NB4 (cell line): ENCODE data around the gene HGFAC.

Experiments
- DNase-seq: peaks from one replicate; pipeline ENCODE4 v3.0.0; 2010; ENCODE audit warnings: low read depth
- H3K4me3 ChIP-seq: one replicate; pipeline ENCODE4 v1.5.1; 2011; ENCODE audit warnings: mild to moderate bottlenecking, low read depth, low read length, moderate library complexity
- MAX ChIP-seq: IDR thresholded peaks from 2 replicates; pipeline ENCODE4 v1.6.1; 2011; ENCODE audit warnings: low read depth, low read length
- MYC ChIP-seq: IDR thresholded peaks from 2 replicates; pipeline ENCODE4 v1.6.1; 2011; ENCODE audit warnings: low read depth, low read length
- POLR2A ChIP-seq: IDR thresholded peaks from 2 replicates; pipeline ENCODE4 v1.6.1; 2011; ENCODE audit warnings: mild to moderate bottlenecking; ENCODE audit not compliant: insufficient read length; ENCODE audit errors: extremely low read depth
- TF ChIP-seq, protein P1 (sequence below): IDR thresholded peaks from one replicate; pipeline ENCODE4 v1.5.1; 2012; ENCODE audit warnings: low read depth, low read length

Gene HGFAC

DNA sequence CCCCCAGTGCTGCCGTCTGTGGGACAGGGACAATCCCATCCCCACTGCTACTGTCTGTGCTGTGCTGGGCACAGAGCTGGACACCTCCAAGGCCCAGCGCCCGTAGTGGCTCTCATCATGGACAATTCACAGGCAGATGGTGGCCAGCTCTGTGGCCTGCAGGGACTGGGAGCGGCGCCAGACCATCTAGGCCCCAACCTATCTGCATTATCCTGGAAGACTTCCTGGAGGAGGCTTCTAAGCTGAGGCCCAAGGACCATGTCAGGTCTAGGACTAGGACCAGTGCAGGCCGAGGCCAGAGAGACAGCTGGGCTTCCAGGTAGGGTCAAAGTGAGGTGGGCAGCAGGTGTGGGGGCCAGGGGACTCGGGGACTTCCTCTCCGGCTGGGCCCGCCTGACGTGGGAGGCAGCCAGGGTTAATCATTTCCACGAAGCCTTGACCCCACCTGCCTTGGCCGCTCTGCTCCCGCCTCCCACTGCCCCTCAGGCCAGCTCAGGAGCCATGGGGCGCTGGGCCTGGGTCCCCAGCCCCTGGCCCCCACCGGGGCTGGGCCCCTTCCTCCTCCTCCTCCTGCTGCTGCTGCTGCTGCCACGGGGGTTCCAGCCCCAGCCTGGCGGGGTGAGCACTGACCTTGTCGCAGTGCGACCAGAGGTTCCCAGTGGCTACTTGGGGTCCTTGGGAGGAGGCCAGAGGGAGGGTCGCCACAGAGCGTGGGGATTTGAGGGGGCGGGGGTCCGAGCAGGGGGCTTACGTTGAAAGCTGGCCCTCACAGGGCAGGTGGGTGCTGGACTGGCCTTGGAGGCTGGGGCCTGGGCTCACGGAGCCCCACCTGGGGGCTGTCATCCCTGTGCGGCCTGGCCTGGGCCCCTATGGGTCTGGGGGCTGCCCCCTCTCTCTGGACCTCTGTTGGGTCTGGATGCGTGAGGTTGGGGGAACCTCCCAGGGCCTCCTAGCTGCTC is at the start of gene HGFAC:
Gene HGFAC, plus strand, starts transcription at position 468 of the 959 bp plus-strand sequence. Its CDS starts 34 bp downstream, at position 502.
- TF ChIP-seq MYC (no peak), MAX (no peak), POLR2A (no peak)
- TF ChIP-seq, protein P1, sequence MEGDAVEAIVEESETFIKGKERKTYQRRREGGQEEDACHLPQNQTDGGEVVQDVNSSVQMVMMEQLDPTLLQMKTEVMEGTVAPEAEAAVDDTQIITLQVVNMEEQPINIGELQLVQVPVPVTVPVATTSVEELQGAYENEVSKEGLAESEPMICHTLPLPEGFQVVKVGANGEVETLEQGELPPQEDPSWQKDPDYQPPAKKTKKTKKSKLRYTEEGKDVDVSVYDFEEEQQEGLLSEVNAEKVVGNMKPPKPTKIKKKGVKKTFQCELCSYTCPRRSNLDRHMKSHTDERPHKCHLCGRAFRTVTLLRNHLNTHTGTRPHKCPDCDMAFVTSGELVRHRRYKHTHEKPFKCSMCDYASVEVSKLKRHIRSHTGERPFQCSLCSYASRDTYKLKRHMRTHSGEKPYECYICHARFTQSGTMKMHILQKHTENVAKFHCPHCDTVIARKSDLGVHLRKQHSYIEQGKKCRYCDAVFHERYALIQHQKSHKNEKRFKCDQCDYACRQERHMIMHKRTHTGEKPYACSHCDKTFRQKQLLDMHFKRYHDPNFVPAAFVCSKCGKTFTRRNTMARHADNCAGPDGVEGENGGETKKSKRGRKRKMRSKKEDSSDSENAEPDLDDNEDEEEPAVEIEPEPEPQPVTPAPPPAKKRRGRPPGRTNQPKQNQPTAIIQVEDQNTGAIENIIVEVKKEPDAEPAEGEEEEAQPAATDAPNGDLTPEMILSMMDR = no peak
- H3K4me3 ChIP-seq = no peak within 1 kb of the TSS
- DNase-seq = no peak

GRCh38 chr4:3392321-3392720 is 49.4 kb upstream of the HGFAC start:
- no peak for TF ChIP-seq MAX
- H3K4me3 ChIP-seq = no peak overlapping the region
- no peak for DNase-seq

DNA sequence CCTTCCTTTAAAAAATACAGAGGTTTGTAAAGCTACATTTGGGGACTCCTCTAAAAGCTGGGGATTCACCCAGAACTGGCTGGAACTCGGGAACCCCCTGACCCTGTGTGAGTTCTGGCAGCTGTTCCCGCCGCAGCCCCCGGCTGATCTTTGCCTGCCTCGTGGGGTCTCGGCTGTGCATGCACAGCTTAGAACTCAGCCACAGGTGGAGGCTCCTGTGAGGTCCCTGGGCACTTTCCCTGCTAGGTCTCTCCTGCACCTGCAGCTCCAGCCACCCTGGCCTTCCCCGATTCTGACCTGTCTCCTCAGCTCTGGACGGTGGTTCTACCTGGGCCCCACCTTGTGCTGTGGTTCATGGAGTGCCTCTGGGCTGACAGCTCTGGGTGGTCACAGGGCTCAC is 48.6 kb upstream of the HGFAC start:
- DNase-seq = no peak
- no peak for TF ChIP-seq MYC
- TF ChIP-seq MAX = no peak
- TF ChIP-seq, protein P1 = no peak
- no peak for TF ChIP-seq POLR2A
- H3K4me3 ChIP-seq = no peak overlapping the region

GRCh38 chr4:3396600-3396999 is 45.2 kb upstream of the HGFAC start:
- H3K4me3 ChIP-seq = no peak overlapping the region
- no peak for DNase-seq
- TF ChIP-seq, protein P1 = no peak
- no peak for TF ChIP-seq MAX
- no peak for TF ChIP-seq MYC
- TF ChIP-seq POLR2A = no peak

DNA sequence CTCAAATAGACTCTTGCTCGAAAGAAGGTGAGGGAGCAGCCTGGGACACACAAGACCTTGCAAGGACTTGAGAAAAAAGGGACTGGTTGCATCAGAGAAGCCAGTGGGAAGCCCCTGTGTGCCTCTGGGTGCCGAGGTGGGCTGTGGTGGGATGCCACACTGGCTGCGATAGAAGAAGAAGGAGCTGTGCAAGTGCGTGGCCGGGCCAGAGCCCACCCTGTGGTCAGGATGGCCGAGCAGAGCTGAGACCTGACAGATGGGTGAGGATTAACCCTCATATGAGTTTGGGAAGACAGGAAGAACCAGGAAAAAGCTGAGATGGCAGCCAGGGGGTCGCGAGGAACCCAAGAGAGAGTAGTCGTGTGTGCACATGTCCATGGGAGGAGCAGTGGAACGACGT is 44.6 kb upstream of the HGFAC start:
- TF ChIP-seq MYC (no peak), POLR2A (no peak), MAX (no peak)
- TF ChIP-seq, protein P1 = no peak
- no peak overlapping the region for H3K4me3 ChIP-seq
- DNase-seq = no peak
